Epithelial cell of prostate (primary cell): ENCODE measurements around the gene MIGA2.
"Not testable (repeated sequence)": the region's sequence is repeated elsewhere in the genome, so short reads cannot be mapped to it uniquely, and the experiment has no call there.

ENCODE experiments used
- DNase-seq: peaks from one replicate; pipeline ENCODE4 v3.0.0-alpha.2; 2011; ENCODE audit warnings: low read depth, low spot score
- H3K27ac ChIP-seq: fragments of 450-650 bp; 2 replicates; pipeline ENCODE4 v1.5.1; 2017; ENCODE audit warnings: mild to moderate bottlenecking

Gene MIGA2, protein sequence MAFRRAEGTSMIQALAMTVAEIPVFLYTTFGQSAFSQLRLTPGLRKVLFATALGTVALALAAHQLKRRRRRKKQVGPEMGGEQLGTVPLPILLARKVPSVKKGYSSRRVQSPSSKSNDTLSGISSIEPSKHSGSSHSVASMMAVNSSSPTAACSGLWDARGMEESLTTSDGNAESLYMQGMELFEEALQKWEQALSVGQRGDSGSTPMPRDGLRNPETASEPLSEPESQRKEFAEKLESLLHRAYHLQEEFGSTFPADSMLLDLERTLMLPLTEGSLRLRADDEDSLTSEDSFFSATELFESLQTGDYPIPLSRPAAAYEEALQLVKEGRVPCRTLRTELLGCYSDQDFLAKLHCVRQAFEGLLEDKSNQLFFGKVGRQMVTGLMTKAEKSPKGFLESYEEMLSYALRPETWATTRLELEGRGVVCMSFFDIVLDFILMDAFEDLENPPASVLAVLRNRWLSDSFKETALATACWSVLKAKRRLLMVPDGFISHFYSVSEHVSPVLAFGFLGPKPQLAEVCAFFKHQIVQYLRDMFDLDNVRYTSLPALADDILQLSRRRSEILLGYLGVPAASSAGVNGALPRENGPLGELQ

DNA sequence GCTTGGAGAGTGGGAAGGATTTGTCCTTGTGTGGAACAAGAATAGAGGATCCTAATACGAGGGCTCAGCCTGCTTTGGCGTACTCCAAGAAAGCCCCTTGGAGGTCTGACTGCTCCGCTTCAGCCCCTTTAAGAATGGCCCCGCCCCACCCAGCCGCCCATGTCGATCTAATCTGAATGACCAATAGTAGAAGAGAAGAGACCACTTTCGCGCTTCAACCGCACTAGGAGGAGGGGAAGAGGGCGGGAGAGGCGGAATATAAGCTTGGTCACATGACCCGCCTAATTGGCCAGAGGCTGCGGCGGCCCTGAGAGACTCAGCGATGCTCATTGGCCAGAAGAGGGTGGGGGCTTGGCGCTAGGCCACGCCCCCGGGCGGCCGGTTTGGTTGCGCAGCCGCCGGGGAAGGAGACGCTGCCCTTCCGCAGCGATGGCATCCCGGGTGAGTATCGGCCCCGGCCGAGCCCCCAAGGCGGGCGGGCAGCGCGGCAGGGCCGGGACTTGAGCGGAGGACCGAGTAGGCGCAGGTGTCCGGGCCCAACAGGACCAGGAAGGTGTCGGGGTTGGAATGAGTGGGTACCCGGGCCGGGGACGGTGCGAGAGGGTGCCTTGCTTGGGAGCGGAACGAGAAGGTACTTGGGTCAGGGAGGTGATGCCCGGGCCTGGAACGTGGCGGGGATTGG is at the start of gene MIGA2:
MIGA2 (plus strand) TSS at position 386 of the 682 bp plus-strand sequence. CDS start 3,969 bp downstream, outside the sequence.
- peak; percentile 91 for DNase-seq
- H3K27ac ChIP-seq = peak within 1 kb of the TSS; percentile 38

DNA sequence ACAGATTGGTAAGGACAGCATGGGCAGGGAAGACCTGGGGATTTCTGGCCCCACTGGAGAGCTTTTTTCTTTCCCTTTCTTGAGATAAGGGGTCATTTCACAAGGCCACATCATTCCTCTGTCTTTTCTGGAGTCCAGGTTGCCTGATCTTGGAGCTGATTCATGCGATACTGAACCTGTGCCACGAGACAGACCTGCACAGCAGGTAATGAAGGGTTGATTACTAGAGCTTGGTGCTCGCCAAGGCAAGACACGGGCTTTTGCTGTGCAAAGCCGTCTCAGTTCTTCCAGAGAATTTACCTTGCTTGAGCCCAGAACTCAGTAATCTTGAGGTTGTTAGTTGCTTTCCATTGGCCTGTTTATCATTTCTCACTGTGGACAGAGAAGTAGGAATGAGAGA is 49.8 kb upstream of the MIGA2 start:
- DNase-seq = no peak
- H3K27ac ChIP-seq = peak overlapping the region; percentile 26

DNA sequence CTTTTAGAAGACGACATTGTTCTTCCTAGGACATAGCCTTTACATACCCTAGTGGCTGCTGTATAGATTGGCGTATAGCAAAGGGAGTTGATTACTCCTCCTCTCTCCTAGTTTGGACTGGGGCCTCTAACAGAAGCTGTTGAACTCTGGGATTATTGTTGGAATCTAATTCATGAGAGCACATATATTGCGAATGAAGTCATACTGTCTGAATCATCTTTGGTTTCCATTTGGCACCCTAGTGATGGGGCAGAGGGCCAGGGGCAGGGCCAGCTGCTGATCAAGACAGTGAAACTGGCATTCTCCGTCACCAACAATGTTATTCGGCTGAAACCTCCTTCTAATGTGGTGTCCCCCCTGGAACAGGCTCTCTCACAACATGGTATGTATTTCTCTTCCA is 48.6 kb upstream of the MIGA2 start:
- H3K27ac ChIP-seq = peak overlapping the region; percentile 26

DNA sequence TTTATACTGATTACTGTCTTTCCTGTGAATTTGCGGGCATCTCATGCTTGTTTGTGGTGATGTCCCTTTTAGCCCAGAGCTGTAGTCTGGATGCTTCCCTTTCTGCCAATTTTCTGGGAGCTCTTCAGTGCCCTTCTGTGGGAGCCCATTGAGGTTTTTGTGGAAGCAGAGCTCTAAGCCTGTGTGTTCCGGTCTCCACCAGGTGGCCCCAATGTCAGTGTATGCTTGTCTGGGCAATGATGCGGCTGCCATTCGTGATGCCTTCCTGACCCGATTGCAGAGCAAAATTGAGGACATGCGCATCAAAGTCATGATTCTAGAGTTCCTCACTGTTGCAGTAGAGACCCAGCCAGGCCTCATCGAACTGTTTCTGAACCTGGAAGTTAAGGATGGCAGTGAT is 43.4 kb upstream of the MIGA2 start:
- DNase-seq = no peak
- H3K27ac ChIP-seq = no peak overlapping the region

More for the DNA sequence above, 48.6 kb upstream of the MIGA2 start:
- DNase-seq = no peak

DNA sequence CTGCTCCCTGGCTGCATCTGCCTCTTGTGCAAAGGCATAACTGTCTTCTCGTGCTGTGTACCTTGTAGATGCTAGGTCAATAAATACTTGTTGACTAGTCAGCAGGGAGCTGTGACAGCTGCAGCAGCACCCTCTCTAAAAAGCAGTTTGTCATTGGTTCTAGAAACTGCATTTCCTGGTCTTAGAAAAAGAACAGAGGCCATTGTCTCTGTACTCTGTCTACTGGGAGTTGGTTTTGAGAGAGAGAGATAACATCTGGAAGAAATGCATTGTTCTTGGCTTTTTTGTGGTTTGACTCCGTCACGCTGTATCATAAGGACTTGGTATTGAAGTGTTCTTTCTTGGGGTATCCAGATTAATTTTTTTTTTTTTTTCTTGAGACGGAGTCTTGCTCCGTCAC is 40.6 kb upstream of the MIGA2 start:
- peak; percentile 34 for DNase-seq
- H3K27ac ChIP-seq = peak overlapping the region; percentile 64

DNA sequence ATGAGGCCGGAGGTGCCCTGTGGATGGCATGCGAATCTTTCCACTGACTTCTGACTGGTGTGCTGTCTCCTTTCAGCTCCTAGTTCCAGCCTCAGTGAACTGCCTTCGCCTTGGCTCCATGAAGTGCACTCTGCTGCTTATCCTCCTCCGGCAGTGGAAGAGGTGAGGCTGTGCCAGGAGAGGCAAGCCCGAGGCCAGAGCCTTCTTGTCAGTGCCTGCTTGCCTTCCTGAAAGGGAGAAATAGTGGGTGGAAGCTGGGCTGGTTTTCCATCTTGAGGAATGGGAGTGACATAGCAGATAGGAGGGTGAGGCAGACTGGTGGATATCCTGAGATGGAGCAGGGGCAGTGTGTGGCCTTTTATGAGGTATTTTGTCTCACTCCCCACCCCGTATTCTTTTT is 38.0 kb upstream of the MIGA2 start:
- DNase-seq = no peak
- peak overlapping the region; percentile 11 for H3K27ac ChIP-seq

DNA sequence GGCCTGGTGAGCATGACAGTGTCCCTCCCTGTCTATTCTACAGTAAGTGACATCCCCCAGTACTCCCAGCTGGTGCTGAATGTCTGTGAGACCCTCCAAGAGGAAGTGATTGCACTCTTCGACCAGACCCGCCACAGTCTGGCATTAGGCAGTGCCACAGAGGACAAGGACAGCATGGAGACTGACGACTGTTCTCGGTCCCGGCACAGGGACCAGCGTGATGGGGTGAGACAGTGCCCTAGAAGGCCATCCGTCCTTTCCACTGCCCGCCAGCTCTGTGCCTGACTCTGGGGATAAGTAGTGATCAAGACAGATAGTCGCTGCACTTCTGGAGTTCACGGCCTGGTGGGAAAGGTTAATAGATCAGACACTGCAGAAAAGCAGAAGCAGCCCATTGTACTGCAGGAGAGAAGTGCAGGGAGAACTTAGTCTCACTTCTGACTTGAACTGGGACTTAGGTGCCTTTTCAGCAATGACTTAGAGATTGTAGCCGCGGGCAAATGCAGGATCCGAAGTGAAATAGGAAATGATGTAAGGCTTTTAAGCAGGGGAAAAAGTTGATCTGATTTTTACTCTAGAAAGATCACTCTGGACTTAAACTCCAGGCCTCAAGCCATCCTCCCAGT is 36.7 kb upstream of the MIGA2 start:
- H3K27ac ChIP-seq = no peak overlapping the region
- no peak for DNase-seq

DNA sequence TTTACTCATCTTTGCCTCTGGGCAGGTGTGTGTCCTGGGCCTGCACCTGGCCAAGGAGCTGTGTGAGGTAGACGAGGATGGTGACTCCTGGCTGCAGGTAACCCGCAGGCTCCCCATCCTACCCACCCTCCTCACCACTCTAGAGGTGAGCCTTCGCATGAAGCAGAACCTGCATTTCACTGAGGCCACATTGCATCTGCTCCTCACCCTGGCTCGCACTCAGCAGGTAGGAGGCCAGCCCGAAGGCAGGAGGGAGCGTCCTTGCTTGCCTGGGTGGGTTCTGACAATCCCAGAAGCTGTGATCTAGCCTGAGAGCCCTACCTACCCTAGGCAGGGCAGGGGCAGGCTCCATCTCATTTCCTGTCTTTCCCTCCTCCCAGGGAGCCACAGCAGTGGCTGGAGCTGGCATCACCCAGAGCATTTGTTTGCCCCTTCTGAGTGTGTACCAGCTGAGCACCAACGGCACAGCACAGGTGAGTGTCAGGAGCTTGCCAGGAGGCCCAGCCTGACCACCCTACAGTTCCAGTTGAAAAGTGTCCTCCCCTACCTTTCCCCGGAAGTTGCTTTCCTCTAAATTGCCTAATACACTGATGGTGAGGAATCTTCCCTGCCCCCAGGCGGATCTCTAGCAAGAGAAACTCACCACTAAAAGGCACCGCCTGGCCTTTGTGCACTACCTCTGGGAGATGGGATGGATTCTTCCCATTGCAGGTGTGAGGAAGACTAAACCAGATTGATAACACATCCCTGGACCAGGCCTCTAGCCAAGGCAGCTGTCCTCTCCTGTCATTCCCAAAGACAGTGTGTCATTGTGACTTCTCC is 34.7 kb upstream of the MIGA2 start:
- H3K27ac ChIP-seq = no peak overlapping the region
- DNase-seq = no peak

DNA sequence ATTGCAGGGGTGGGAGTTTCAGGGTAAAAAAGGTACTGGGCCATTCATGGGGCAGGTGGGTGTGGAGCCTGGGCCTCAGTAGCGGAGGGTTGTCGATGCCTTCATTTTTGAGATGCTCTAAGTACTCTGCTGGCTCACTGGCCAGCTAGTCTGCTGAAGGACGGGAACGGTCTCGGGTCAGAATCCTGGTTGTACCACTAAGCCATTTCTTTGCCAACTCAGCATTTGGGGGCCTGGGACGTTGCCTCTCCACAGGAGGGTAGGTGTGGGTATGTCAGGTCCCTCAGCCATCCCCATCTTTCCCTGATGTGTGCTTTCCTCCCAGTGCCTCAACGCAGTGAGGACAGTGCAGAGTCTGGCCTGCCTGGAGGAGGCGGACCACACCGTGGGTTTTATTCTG is 33.4 kb upstream of the MIGA2 start:
- no peak overlapping the region for H3K27ac ChIP-seq
- DNase-seq = no peak

DNA sequence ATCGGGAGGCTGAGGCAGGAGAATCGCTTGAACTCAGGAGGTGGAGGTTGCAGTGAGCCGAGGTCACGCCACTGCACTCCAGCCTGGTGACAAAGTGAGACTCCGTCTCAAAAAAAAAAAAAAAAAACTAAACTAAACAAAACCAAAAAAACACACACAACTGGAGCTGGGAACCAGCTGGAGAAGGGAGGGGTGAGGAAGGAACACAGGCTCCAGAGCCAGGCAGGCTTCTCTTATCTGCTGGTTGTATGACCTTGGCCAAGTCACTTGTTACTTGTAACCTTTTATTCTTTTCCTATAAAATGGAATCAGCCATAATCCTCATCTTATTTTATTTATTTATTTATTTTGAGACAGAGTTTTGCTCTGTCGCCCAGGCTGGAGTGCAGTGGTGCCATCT is 32.3 kb upstream of the MIGA2 start:
- not testable (repeated sequence) for DNase-seq, H3K27ac ChIP-seq

DNA sequence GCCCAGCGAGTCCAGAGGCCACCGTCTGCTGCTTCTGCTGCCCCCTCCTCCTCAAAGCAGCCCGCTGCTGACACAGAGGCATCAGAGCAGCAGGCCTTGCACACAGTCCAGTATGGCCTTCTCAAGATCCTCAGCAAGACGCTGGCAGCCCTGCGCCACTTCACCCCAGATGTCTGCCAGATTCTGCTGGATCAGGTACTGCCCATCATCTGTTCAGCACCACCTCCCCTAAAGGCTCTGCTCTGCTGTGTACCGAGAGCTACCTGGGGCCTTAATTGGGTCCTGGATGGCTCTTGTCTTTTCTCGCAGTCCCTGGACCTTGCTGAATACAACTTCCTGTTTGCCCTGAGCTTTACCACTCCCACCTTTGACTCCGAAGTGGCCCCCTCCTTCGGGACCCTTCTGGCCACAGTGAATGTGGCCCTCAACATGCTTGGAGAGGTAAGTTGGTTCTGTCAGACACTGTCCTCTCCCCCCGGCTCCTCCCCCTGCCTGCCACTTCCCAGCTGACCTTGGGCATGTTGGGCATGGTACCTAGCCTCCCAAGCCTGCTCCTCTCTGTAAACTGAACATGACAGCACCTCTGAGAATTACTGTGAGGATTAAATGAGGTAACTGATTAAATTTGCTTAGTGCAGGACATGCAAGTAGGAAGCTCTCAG is 31.0 kb upstream of the MIGA2 start:
- no peak overlapping the region for H3K27ac ChIP-seq

DNA sequence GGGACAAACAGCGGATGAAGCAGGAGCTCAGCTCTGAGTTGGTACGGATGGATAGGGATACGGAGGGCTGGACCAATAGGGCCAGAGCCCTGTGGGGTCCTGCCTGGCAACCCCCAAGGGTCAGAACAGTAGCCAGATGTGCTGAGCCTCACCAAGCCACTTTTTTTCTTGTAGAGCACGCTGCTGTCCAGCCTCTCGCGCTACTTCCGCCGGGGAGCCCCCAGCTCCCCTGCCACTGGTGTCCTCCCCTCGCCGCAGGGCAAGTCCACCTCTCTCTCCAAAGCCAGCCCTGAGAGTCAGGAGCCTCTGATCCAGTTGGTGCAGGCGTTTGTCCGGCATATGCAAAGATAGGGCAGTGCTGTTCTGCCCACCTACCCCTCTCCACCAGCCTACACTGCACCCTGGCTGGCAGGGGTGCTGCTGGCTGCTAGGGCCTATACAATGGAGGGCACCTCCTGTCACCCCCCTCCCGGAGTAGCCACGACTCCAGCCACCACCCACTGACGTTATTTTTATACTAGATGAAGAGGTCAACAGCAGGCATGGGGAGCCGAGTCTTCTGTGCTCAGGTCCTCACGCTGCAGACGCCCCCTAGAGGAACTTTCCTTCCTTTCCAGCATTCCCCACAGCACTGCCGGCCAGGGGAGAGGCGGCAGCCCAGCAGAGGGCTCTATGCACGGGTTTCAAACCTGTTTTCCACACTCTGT is 29.9 kb upstream of the MIGA2 start:
- DNase-seq = no peak
- H3K27ac ChIP-seq = no peak overlapping the region

More for the DNA sequence above, 31.0 kb upstream of the MIGA2 start:
- DNase-seq = no peak

DNA sequence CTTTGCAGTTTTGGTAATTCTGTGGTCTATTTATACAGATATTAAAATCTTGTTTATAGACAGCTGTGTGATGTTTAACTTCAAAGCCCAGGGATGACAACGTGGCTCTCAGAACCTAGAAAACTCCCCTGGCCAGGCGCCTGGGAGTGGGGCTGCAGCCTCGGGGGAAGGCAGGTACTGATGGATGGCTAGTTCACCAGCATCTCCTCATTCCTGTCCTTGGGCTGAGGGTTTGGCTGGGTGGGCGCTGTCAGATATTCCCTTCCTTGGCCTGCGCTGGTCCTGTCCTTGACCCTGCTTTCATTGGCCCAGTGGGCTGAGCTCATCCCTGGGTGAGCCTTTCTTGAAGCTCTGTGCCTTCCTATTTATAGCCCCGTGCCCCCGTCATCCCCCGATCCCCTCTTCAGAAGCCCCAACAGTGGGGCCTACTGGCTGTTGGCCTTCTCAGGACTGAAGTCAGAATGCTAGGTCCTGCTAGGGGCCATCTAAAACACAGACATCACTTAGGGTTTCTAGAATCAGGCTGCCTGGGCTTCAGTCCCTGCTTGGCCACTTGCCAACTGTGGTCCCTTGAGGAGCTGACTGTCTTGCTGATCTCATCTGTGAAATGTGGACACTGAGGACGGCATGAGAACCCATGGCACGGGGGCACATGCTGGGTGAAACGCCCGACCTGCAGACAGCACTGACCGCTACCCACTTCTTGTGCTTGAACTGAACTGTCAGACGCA is 29.2 kb upstream of the MIGA2 start:
- H3K27ac ChIP-seq = no peak overlapping the region
- DNase-seq = no peak

DNA sequence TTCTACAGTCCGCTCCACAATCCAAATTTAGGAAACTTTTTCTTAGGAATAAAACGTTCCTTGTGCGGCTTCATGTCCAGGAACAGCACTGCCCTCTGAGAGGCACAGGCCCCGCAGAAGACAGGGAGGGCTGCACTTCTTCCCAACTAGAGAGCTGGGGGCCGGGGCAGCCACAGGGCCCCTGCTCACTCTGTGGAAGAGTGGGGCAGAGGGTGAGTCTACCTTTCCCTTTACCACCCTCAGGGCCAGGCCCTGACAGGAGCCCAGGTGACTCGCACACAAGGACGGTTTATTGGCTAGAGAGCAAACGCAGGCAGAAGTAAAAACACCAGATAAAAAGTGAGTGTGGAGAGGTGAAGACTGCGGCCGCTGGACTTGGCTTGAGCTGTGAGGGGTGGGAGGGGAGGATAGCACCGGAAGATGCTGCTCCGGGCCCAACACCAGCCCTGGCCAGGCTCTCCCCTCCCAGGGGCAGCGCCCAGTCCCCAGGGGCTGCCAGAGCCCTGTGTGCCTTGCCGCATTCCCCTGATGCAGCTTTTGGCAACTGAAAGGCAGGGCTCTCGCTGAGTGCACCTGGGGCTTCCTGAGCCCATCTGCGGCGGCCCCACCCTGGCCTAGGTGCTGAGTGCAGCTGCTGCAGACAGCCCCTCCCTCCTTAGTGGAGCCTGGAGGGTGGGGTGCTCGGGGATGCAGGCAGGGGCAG is 28.5 kb upstream of the MIGA2 start:
- no peak for DNase-seq
- no peak overlapping the region for H3K27ac ChIP-seq

DNA sequence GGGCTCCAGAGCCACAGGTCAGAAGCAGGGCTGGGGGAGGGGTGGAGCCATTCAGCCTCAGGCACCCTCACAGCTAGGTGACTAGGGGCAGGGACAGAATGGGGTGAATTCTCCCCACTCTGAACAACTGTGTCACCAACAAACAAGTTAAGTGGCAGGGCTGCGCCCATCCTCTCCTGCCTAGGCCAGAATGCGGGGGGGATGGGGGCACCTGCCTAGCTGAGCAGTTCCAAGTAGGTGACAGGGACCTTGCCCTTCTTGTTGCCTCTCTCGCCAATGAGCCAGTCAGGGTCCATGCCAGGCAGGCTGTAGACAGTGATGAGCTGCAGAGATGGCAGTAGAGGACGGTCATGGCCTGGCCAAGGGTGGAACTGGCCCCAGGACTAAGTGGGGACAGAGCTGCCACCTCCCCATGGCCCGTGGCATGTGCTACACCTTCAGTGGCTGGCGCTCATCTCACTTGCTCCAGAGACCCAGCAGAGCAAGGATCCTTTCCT is 27.9 kb upstream of the MIGA2 start:
- DNase-seq = no peak
- no peak overlapping the region for H3K27ac ChIP-seq

DNA sequence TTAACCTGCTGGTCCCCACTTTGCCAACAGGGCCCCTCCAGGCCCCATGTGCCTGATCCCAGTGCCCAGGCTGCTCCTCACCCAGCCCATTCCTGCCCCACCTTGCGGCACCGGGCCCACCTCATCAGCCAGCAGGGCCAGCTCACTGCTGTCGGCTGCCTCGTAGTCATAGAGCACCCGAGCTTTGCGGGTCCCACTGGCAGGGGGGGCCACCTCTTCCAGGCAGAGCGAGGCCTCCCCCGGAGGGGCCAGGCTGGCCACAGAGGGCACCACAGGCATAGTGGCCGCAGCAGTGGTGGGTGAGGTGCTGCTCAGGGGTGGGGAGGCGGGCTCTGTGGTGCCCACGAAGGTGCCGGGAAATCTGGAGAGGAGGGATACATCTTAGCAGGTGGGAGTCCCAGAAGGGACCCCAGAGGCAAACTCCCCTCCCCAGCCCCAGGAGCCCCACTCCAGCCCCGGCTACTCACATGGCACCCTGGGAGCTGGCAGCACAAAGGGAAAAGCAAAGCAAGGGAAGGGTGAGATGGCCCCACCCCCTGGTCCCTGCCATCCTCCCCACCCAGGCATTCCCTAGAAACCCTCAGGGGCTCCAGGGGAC is 27.3 kb upstream of the MIGA2 start:
- no peak overlapping the region for H3K27ac ChIP-seq
- no peak for DNase-seq

DNA sequence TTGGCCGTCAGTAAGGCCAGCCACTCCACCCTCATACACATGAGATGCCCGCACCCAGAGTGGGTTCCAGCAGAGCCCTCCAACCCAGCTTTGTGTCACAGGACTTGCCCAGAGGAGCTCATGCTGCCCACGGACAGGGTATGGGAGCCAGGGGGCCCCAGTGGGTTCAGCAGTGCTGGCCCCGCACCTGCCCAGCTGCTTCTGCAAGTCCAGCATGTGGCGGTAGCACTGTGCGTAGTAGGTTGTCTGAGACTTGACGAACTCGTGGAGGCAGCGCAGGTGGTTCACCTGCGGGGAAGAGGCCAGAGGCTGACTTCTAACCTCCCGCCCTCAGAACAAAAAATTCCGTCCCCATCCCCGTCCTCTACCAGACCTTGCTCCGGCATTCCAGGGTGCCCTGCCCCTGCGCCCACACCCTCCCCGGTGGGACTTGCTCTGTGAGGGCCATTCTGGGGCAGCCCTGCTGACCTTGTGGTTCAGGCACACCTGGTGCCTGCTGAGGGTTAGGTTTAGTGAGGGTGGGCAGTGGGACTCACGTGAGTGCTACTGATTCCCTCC is 26.8 kb upstream of the MIGA2 start:
- no peak overlapping the region for H3K27ac ChIP-seq
- no peak for DNase-seq
